ENCODE data around the gene PTCH1. TPM values are rescaled to one million over a fixed set of nuclear protein-coding genes. Genes with fewer than 3 reads are reported as not detected.

The PTCH1 gene
- total RNA-seq, 1 experiment from 2014 or later: 15.2 TPM

DNA sequence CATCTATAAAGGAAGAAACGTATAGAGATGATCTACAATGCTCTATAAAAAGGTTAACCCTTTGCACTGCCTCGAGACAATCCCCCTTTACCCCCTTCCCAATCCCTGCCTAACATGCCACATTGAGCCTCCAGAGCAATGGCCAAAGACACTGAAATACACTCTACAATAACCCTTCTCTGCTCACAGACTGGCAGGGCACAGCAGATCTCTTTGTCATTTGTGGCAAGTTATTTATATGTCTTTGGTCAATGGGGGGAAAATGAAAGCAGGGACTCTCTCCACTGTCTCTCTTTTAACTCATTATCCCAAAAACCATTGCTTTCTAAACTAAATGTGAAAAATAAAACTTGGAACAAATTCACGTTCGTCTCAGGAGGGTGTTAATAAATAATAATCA, 51.7 kb downstream of the PTCH1 start:
- TF ChIP-seq EGR1 (IDR thresholded peaks at IDR 0.05; ENCODE audit: low read depth): no peak
- no peak for TF ChIP-seq ZFX (IDR thresholded peaks at IDR 0.05)
- TF ChIP-seq SP1 (IDR thresholded peaks at IDR 0.05; ENCODE audit: low read depth): no peak
- TF ChIP-seq JUND (IDR thresholded peaks at IDR 0.05): no peak
- TF ChIP-seq CBX3 (IDR thresholded peaks at IDR 0.05; ENCODE audit: low read depth): no peak
- TF ChIP-seq, protein P1, sequence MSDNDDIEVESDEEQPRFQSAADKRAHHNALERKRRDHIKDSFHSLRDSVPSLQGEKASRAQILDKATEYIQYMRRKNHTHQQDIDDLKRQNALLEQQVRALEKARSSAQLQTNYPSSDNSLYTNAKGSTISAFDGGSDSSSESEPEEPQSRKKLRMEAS (IDR thresholded peaks at IDR 0.05): no peak
- TF ChIP-seq EZH2phosphoT487 (IDR thresholded peaks at IDR 0.05; ENCODE audit: borderline replicate concordance): no peak
- no peak for TF ChIP-seq CEBPB (IDR thresholded peaks at IDR 0.05; ENCODE audit: low read depth)
- no peak for TF ChIP-seq SIN3A (IDR thresholded peaks at IDR 0.05; ENCODE audit: low read depth)
- TF ChIP-seq POLR2A (IDR thresholded peaks at IDR 0.05; ENCODE audit: borderline replicate concordance, extremely low read depth, insufficient read depth, insufficient read length): no peak
- TF ChIP-seq SRF (IDR thresholded peaks at IDR 0.05; ENCODE audit: low read depth): no peak
- no peak for TF ChIP-seq POLR2AphosphoS5 (IDR thresholded peaks at IDR 0.05; ENCODE audit: low read depth, low read length)
- TF ChIP-seq REST (IDR thresholded peaks at IDR 0.05; ENCODE audit: low read depth): no peak
- TF ChIP-seq FOSL1 (IDR thresholded peaks at IDR 0.05; ENCODE audit: low read depth): no peak
- no peak for DNase-seq (ENCODE audit: low read depth, low spot score)
- BruUV-seq (replicated peaks): no TSS peak
- Histone ChIP-seq H3K27ac (ENCODE audit: low read depth, low read length) (no peak overlapping the region), H4K20me1 (ENCODE audit: insufficient read depth) (no peaks in the 10 kb centered on the region), H2AFZ (ENCODE audit: low read depth, low read length, poor library complexity, severe bottlenecking) (no peak overlapping the region), H3K79me2 (ENCODE audit: insufficient read depth, low read length) (no peaks in the 10 kb centered on the region), H3K9me2 (ENCODE audit: insufficient read depth) (no peaks in the 10 kb centered on the region), H3K4me1 (ENCODE audit: control insufficient read depth in 1 of 2, insufficient read depth in 2 of 2, low read length in 2 of 2) (no peaks in the 10 kb centered on the region), H3K4me3 (replicated peaks in 1 of 2; ENCODE audit: low read depth in 1 of 2, low read length in 2 of 2) (no peak overlapping the region), H3K9me3 (ENCODE audit: control insufficient read depth in 1 of 2, insufficient read depth in 1 of 2, low read depth in 1 of 2, low read length in 2 of 2) (no peaks in the 10 kb centered on the region), H3K4me2 (ENCODE audit: low read length) (no peak overlapping the region), H3K27me3 (ENCODE audit: insufficient read depth, low read length) (no peaks in the 10 kb centered on the region), H3K9ac (ENCODE audit: low read length) (no peak overlapping the region), H3K36me3 (ENCODE audit: control insufficient read depth in 1 of 2, insufficient read depth in 2 of 2, low read length in 2 of 2) (peaks cover 0 to 3% of the 10 kb centered on the region in 2 experiments; a peak in 1 of 4 replicates)
- ChIA-PET POLR2A (no interaction called here), RAD21 (ENCODE audit: low non-redundant PET in 1 of 2, low total read pairs in 2 of 2, uncharacterized antibody in 2 of 2, unreplicated experiment in 2 of 2) (no interaction called here), CTCF (no interaction called here)
- no peak for ATAC-seq
- intact Hi-C loops (cut with micrococcal nuclease): no loop called here

All from HCT116 (cell line).